GM21786 (cell line): Measurements from ENCODE around the gene C10orf105.

ENCODE experiments used
- ATAC-seq: cut with Tn5 transposase; IDR thresholded peaks from one replicate; pipeline ENCODE4 v1.9.1; 2021; ENCODE audit not compliant: unreplicated experiment

Gene C10orf105

DNA sequence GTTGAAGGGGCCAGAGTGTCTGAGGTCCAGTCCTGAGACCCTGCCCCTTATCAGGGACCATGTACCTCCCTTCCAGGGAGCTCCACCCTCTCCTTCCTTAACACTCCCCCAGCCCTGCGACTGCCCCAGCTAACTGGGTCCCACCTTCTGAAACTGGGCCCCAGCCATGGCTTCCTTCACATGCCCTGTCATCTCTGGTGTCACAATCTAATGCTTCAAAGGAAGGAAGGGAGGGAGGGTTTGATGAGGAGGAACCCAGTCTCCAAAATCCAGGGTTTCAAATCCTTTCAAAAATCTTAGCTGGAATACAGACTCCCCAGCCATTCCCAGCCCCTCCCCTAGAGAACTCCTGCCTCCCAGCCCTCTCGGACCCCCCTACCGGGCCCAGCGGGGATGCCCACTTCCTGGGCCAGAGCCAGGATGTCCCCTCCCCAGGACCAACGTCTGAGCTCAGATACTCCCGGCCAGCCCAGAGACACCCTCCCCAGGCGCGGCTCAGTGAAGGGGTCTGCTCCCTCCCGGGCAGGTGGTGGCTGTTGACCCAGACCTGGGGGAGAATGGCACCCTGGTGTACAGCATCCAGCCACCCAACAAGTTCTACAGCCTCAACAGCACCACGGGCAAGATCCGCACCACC is 18.0 kb downstream of the C10orf105 start:
- ATAC-seq = no peak

DNA sequence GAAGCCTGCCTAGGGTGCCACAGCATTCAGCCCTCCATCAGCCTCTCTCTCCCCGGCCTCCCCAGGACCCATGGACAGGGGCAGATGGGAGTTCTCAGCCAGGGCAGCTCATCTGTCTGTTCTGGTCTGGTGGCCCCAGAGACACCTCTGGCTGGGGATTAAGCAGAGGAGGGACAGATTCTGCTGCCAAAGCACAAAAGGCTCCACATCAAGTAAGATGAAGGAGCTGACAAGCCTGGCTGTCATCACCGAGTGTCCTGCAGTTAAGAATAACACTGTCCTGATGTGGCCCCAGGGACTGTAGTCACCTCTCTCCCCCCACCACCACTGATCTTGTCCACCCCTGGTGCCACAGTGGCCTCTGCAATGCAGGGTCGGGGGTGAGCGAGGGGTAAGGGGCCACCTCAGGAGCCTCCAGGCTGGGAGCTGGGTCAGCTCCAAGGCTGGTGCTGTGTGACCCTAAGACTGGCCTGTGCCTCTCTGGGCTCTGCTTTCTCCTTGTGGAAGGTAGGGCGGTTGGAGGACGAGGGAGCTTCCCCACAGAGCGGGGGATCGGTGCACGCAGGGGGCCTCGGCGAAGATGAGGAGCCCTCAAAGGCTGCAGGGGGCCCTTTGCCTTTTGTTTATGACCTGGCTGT is 18.7 kb downstream of the C10orf105 start:
- no peak for ATAC-seq

DNA sequence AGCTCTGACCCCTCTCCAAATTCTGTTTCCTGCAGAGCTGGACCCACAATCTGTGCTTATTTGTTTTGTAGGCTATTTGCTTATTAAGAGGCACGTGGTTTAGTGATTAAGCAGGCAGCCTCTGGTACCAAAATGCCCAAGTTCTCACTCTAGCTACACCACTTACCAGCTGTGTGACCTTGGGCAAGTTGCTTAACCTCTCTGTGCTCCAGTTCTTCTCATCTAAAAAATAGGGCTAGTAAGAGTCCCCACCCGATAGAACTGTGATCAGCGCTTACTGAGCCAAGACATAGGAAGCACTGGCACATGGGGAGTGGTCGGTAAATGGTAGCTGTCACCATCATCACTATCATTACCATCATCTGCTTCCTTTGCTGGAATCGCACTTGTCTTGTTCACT is 20.8 kb downstream of the C10orf105 start:
- no peak for ATAC-seq

DNA sequence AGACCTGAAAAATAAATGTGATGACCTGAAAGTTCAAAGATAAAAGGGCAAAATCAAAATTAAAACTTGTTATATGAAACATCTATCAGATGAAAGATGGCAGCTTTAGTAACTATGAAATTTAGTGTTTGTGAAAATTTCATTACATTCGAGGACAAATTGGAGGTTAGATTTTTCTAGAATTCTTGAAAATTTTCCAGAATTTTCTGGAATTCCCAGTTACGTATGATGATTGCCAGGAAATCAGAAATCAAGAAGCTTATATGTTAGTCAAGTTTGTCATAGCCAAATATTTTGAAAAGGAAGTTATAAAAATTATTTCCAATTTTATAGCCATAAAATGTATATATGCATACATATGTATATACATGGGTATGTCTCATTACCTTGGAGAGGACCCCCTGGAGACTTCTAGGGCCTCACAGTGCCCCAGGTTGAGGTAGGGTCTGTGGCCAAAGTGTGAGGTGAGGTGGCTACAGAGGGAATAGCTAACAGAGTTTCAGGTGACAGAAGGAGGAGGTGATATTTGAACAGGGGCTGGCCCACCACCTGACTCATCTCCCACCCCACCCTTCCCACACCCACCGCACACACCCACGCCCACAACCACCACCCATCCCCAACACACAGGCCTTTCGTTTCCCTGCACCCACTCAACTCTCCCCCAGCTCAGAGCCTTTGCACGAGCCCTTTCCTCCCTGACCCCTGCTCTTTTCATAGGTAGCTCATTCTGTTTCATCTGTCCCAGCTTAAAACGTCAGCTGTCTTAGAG is 21.5 kb downstream of the C10orf105 start:
- no peak for ATAC-seq

DNA sequence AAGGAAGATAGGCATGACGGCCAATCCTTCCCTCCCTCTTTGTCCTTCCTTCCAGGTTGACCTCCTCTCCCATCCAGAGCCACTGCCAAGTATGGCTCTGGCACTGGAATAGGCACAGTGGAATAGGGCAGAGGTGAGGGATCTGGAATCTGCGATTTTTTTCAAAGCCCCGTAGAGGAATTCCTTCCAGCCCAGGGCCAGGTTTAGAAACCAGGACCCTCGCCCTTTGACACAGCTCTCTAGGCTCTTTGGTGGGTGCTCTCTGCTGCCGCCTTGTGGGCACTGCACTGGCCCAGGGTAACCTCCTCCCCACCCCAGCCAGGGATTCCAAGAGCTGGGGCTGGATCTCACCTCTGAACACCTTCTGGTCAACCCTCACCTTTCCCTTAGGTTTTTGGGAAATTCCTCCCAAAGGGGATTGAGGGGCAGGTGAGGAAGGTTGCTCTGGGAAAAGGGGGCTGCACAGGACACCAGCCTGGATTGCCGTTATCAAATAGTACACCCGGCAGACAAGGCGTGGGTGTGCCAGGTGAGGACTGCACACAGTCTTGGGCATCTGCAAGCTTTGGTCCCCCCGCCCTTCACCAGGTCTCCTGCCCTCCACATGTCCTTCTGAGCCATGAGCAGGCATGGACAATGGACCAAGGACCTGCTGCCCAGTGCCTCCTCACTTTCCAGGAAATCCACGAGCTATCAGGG is 22.8 kb downstream of the C10orf105 start:
- no peak for ATAC-seq

DNA sequence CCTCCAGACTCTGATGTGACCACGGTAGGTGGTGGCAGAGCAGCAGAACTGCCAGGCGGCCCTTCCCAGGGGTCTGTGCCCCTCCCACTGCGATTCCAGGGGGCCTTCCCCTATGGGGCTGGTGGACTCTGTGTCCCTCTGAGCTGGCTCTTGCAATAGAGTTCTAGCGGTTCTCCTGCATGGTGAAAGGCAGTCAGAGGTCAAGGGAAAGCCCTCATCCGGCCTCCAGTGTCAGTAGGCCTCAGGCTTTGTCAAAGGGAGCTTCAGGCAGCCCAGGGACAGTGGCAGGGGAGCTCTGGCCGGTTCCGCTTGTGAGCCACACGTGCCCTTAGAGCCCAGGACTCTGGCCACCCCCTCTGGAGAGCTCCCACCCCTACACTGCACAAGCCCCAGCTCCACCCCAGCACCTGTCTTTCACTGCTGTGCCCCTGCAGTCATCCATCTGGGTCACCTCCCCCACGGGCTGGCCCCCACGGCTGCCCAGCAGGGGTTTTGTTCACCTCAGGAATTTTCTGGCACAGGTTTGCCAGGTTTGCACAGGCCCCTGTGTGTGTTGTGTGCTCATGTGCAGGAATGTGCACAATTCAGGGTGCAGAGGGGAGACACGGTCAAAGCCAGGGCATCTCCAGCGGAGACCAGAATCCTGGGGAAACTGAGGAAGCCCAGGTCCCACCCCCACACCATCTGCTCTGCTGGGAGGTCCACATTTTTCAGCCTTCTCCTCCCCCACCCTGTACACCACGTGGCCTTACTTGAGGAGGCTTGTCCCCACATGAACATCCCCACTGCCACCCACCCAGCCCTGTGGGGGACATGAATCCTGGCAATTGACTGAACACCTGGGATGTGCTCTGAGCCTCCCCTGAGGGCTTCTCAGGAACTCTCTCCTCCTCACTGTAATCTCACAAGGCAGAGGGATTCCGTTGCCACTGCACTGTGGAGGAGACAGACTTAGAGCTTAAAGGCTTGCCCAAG is 23.8 kb downstream of the C10orf105 start:
- no peak for ATAC-seq

DNA sequence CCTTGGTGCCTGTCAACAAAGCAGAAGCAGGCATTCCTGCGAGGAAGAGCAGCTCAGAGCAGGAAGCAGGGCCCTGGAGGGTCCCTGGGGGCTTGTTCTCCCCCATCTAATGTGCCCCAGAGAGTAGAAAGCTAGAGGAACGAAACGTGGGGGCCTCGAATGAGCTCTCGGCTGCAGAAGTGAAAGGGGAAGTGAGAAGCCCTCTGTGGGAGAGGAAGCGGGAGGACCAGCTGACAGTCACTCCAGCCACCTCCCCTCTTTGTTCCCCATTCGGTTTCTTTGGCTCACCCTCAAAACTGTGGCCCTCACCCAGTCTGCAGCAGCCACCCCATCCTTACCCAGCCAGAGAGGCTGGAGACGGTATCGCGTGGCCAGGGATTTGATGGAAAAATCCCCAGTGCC is 25.0 kb downstream of the C10orf105 start:
- peak; percentile 90 for ATAC-seq

DNA sequence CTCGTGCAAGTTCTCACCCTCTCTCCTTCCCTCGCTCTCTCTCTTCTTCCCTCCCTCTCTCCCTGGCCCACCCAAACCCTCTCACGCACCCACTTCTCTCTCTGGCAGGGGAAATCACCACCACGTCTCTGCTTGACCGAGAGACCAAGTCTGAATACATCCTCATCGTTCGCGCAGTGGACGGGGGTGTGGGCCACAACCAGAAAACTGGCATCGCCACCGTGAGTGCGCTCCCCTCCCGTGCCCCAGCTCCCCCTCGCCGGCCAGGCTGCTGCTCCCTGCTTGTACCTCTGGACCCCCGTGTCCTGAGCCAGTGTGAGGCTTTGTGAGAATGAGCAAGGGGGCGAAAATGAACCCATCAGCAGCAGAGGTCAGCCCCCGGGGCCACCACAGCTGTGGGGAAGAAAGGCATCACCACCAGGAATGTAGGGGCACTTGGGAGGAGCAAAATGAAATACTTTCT is 25.5 kb downstream of the C10orf105 start:
- ATAC-seq = no peak

DNA sequence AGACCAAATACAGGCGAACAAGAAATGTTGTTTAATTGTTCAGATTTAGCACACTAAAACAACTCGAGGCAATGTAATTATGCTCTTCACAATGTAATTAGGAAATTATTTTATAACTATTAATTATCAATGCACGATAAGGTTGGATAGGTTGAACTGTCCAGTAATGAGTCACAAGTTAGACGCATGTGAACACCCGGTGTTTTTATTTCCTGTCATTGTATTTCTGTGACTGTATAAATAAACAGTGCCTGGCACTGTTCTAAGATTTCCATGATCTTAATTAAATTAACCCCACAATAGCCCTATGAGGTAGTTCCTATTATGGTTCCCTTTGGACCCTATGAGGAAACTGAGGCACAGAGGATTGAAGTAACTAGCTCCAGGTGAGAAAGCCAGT is 26.2 kb downstream of the C10orf105 start:
- ATAC-seq = no peak

DNA sequence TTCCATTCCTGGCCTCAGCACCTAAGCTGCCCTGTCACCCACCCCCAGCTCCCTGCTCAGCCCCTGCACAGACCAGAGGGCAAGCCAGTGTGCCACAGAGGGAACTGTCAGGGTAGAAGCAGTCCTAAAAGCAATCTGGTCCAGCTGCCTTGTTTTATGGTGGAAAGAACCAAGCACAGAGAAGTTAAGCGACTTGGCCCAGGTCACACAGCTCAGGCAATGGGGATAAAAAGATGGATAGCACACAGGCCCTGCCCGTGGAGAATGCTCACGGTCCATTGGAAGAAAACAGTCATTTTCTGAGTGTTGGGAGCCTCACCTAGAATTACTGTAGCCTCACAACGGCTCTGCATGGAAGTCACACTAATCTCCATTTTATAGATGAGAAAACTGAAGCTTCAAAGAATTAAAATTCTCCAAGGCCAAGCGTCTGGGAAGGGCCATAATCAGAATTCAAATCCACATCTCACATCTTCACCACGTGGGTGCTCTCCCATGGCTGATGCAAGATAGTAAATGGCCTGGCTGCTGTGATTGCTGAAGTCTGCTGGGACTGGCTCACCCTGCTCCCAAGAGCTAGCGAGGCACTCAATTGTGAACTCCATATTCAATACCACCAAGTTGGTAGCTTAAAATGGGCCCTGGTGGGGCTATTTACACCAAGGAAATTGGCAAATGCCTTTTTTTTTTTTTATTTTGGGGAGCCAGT is 26.8 kb downstream of the C10orf105 start:
- no peak for ATAC-seq

DNA sequence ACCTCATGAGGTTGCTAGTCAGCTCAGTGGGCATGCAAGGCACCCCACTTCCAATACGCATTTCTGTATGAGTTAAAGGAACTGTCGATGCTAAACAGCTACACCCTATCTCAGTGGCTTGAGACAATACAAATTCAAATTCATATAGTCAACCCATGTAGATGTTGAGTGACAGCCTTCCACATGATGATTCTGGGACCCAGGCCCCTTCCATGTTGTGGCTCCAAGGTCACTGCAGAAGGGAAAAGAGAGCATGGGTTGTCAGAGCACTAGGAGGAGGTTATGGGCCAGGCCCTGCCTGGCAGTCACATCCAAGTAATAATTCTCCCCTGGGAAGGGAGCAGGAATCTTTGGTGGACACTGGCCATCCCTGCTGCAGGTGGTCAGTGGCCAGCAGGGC is 28.2 kb downstream of the C10orf105 start:
- no peak for ATAC-seq

DNA sequence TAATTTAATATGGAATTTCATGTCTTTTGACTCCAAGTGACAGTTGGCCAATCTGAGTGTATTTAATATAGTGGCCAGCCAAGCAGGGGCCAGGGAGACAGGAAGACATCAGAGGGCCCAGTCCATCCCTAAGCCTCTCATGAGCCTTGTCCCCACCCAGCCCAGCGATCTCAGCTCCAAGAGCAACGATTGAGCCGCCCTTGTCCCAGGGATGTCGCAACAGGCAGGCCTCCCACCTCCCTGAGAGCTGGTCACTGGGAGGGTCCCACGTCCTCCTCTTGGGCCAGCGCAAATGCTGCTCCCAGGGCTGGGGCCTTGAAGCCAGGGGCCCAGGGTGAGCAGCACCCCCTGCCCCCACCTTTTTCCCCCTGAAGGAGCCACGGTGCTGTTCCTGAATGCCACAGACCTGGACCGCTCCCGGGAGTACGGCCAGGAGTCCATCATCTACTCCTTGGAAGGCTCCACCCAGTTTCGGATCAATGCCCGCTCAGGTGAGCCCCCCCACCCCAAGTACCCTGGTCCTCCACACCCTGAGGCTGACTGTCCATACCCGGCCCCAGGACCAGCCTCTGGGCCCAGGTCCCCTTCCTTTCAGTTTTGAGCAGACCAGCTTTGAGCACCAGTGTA is 29.4 kb downstream of the C10orf105 start:
- ATAC-seq = no peak

DNA sequence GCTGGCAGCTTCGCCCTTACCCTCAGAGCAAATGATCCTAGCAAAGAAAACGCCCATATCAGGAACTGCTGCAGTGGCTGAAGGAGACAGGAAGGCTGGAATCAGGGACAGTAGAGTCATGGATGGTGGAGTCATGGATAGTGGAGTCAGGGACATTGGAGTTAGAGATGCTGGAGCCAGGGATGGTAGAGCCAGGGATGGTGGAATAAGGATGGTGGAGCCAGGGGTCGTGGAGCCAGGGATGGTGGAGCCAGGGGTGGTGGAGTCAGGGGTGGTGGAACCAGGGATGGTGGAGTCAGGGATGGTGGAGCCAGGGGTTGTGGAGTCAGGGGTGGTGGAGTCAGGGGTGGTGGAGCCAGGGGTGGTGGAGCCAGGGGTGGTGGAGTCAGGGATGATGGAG is 31.3 kb downstream of the C10orf105 start:
- no peak for ATAC-seq

DNA sequence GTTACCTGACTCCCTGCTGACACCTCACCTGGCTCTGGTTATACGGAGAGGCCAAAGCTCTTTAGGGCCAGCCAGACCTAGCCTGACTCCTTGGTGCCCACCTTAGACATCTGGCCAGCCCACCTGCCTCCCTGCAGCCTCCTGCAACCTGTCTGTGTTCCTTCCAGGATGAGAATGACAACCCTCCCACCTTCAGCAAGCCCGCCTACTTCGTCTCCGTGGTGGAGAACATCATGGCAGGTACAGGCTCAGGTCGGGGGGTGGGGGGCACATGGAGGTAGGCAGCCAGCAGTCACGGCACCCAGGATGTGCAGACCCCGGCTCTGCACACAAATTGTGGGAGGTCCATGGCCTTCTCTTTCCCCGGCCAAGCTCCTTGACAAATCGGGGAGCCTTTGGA is 32.1 kb downstream of the C10orf105 start:
- ATAC-seq = no peak

DNA sequence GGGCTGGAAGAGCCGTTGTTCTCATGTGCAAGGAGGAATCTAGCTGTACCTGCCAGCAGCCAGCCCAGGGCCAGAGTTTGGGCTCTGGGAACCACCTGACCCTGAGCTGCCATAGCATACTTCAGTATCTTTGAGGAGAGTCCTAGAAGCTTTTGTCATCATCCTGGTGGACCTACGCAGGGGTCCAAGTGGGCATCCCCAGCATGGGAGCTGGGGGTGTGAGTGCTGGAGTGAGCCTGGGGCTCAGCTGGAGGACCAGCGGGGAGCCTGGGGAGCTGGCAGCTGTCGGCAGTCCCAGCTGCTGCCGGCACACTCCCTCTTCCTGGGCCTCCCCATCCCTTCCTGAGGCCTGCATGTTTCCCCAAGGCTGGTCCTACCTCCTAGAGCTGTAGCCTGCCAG is 32.5 kb downstream of the C10orf105 start:
- ATAC-seq = no peak

DNA sequence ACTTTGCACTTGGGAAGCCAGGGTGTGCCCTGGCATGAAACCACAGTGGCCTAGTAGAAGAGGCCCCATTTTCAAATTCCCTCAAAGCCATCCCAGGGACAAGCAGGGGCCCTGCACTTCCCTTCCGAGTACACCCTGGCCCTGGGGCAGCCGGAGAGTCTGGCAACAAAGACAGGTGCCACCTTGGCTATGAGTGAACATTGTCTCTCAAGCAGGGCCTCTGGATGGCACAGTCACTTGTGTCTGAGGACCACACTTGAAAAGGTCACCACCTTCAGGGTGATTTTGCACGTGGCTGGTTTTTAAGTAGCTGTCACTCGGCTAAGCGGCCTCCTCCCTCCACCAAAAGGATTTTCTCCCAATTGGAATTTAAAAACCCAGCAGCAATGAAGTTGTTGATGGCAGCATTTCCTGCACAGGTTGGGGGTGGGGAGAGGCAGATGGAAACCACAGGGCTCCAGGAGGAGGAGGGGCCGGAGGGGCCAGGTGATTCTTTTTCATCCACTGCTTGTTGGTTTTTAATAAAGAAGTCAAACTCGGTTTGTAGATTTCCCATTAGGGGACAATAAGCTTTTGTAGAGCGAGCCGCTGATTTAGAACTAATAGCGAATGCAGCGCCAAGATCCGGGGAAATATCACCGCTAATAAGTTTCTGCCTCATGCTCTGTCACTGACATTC is 33.9 kb downstream of the C10orf105 start:
- no peak for ATAC-seq

DNA sequence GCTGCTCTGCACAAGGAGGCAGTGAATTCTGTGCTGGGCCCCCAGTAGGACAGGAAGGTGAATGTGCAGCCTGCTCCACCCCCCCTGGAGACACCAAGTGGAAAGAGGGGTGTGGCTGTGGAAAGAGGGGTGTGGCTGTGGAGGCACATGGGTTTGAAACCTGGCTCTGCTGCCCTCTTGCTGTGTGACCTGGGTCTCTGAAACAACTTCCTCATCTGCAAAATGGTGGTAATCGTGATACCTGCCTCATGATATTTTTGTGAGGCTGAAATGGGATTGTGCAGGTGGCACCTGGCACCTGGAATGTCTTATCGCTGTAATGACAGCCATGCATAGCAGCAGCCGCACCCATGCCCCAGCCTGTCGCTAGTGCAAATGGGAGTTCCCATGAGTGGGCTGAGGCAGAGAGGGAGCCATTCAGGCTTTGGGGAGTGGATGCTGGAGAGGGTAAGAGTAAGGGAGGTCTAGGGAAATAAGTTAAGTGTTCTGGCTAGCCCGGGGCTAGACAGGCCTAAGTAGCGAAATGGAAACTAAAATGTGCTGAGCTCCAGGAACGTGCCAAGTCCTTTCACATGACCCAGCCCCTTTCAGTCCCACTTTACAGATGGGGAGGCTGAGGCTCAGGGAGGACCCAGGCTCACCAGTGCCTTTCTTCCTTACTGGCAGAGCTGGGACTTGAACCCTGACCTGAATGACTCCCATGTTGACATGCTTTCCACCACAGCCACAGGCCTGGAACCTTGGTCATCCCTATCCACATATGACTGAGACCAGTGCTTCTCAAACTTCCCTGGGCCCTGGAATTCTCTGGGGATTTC is 35.0 kb downstream of the C10orf105 start:
- ATAC-seq = no peak

DNA sequence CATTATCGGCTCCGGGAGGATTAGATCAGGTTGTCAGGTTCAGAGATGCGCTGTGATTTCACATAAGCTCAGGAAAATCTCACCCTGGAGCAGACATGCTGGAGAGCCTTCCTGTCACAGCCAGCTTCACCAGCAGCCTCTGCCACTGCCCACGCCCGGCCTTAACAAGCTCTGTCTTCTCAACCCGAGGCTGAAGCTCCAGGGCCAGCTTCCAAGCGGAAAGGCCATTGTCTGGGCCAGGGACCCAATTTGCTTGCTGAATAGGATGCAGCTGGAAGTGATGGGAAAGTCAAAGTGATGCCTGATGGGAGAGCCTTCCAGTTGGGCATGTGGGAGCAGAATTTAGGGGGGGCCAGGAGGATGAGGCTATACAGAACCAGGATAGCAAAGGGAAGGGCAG is 36.3 kb downstream of the C10orf105 start:
- no peak for ATAC-seq
